ENCODE data around the gene OR2T35. TPM values are rescaled to one million over a fixed set of nuclear protein-coding genes. Genes with fewer than 3 reads are reported as not detected.
A peak's percentile ranks its signal among the peaks of the same experiment; 100 is the strongest.

Gene OR2T35
- total RNA-seq, 1 donor from 2014 or later = not detected

DNA sequence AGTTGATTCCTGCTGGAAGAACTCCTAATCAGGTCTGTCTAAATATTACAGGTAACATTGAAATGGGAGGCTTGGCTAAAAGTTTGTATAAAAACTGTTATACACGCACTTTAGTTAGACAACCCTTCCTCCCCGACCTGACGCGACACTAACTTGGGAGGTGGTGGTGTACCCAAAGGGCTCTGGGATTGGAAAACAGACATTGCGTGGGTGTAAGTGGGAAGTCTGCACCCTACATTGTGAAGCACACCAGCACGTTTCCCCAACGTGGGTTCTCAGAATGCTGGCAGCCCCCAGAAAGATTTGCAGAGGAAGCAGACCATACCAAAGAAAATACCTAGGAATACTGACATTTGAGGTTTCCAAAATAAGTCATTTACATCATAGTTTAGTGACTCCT is 27.0 kb downstream of the OR2T35 start:
- H3K9me3 Mint-ChIP-seq = no peaks in the 10 kb centered on the region
- H3K36me3 Mint-ChIP-seq (ENCODE audit: low read depth) = no peaks in the 10 kb centered on the region
- no peak overlapping the region for H3K27ac Mint-ChIP-seq
- H3K4me3 Mint-ChIP-seq = no peak overlapping the region
- intact Hi-C loops (cut with micrococcal nuclease) = loop anchor here (2.0 to 10.0 kb wide), 2 partner anchors 69 to 213 kb away; partner anchors contain the start of gene OR2T1
- no peaks in the 10 kb centered on the region for H3K27me3 Mint-ChIP-seq (ENCODE audit: insufficient read depth)
- DNase-seq (ENCODE audit: low spot score) = no peak
- H3K4me1 Mint-ChIP-seq (ENCODE audit: low read depth) = peaks cover 21% of the 10 kb centered on the region

DNA sequence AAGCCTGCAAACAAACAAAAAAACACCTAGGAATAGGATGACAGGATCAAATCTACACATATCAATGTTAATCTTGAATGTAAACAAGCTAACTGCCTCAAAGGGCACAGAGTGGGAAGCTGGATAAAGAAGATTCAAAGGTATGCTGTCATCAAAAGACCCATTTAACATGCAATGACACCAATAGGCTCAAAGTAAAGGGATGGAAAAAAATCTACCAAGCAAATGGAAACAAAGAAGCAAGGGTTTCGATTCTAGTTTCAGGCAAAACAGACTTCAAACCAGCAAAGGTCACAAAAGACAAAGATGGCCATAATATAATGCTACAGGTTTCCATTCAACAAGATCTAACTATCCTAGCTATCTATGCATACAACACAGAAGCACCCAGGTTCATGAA is 31.3 kb downstream of the OR2T35 start:
- H3K27ac Mint-ChIP-seq = peak overlapping the region; percentile 80

DNA sequence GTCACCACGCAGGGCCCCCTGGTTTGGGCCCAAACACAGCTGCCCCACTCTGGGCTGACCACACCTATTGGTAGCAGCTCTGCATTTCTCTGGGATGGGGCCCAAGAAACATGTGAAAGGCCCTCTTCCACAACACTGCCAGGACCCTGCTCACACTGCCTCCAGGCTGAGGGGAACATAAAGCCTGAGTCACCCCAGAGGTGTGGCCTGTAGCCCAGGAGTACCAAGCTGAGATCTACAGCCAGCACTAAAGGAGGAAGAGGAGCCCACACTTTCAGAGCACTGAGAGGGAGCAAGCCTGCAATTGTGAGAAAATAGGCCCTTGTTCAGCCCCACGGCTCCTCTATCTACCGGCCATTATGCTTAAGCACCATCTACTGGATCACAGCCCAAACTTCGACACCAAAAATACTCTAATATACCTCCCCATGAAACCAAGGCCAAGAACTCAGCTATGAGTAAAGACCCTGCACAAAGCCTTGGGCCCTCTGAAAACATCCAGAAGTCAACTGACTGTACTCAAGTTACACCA is 33.1 kb downstream of the OR2T35 start:
- no peaks in the 10 kb centered on the region for H3K27me3 Mint-ChIP-seq (ENCODE audit: insufficient read depth)
- no peak for DNase-seq (ENCODE audit: low spot score)
- peak overlapping the region; percentile 44 for H3K27ac Mint-ChIP-seq
- no peaks in the 10 kb centered on the region for H3K36me3 Mint-ChIP-seq (ENCODE audit: low read depth)
- H3K4me1 Mint-ChIP-seq (ENCODE audit: low read depth) = peaks cover 19% of the 10 kb centered on the region
- no peak overlapping the region for H3K4me3 Mint-ChIP-seq
- H3K9me3 Mint-ChIP-seq = no peaks in the 10 kb centered on the region
- intact Hi-C loops (cut with micrococcal nuclease) = loop anchor here (10.0 kb wide), 1 partner anchor 207 kb away; the partner anchor contains the start of gene OR2T1

More for the DNA sequence above, 31.3 kb downstream of the OR2T35 start:
- DNase-seq (ENCODE audit: low spot score) = no peak
- no peaks in the 10 kb centered on the region for H3K9me3 Mint-ChIP-seq
- H3K36me3 Mint-ChIP-seq (ENCODE audit: low read depth) = no peaks in the 10 kb centered on the region
- intact Hi-C loops (cut with micrococcal nuclease) = loop anchor here (10.0 kb wide), 1 partner anchor 209 kb away; the partner anchor contains the start of gene OR2T1
- no peak overlapping the region for H3K4me3 Mint-ChIP-seq
- no peaks in the 10 kb centered on the region for H3K27me3 Mint-ChIP-seq (ENCODE audit: insufficient read depth)
- H3K4me1 Mint-ChIP-seq (ENCODE audit: low read depth) = peaks cover 23% of the 10 kb centered on the region

DNA sequence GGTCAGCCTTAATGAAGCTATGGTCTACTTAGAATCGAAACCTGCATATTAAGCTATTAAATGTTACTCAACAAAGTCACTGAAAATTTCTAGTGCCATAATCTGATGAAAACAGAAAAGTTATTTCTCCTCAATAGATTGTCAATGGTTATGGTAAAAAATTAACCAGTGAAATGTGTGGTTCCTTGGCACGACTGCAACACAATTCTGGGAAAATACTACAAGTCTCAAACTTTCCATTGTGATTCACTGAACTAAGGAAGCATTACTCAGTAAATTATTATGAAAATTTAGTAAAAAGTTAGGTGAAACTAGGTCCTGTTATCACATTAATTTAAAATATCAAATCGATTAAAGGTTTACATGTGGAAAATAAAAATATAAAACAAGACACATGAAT is 34.8 kb downstream of the OR2T35 start:
- intact Hi-C loops (cut with micrococcal nuclease) = loop anchor here (10.0 kb wide), 1 partner anchor 206 kb away; the partner anchor contains the start of gene OR2T1
- Mint-ChIP-seq H3K4me1 (ENCODE audit: low read depth) (peaks cover 19% of the 10 kb centered on the region), H3K27ac (no peak overlapping the region), H3K36me3 (ENCODE audit: low read depth) (no peaks in the 10 kb centered on the region), H3K9me3 (no peaks in the 10 kb centered on the region), H3K27me3 (ENCODE audit: insufficient read depth) (no peaks in the 10 kb centered on the region), H3K4me3 (no peak overlapping the region)
- DNase-seq (ENCODE audit: low spot score) = no peak

DNA sequence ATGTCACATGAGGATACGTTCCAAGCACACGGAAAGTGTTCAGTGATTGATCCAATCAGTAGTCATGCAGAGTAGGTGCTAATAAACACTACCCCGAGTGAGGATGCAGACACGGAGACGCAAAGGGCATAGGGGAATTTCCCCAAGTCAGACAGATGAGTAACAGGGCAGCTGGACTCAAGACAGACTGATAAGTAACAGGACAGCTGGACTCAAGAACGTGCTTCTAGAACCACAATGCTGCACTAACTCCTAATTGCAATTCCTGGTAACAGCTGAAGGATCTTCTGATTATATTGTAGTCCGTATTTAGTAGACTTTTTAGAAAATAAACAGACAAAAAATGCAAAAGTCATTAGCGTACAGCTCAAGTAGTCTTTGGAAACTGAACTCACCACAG is 45.7 kb downstream of the OR2T35 start:
- H3K27me3 Mint-ChIP-seq (ENCODE audit: insufficient read depth) = no peaks in the 10 kb centered on the region
- intact Hi-C loops (cut with micrococcal nuclease) = no loop called here
- H3K36me3 Mint-ChIP-seq (ENCODE audit: low read depth) = no peaks in the 10 kb centered on the region
- no peak overlapping the region for H3K4me3 Mint-ChIP-seq
- no peak for DNase-seq (ENCODE audit: low spot score)
- no peaks in the 10 kb centered on the region for H3K9me3 Mint-ChIP-seq
- H3K4me1 Mint-ChIP-seq (ENCODE audit: low read depth) = peaks cover 5% of the 10 kb centered on the region
- no peak overlapping the region for H3K27ac Mint-ChIP-seq

DNA sequence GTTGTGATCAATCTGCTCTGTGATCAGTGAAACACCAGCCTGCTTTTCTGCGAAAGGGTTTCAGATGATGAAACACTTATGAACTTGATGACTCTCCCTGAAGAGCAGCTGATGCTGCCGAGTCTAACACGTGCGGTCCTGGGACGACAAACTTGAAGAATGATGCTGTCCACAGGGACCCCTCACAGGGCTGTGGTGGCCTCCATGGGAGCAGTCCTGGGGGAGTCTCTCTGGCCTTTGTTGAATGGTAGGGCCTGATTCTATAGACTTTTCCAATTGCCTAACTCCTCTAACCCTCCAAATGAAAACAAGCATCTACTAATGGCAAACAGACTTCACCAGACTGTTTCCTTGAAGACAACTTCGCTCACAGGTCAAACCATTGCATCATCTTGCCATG is 47.5 kb downstream of the OR2T35 start, which contains the start of gene OR2T10:
Gene OR2T10 (minus strand): TSS at position 112 of the 400 bp plus-strand sequence. CDS start 3,932 bp downstream, outside the sequence.
- Mint-ChIP-seq H3K4me3 (no peak within 1 kb of the TSS), H3K27ac (no peak within 1 kb of the TSS), H3K4me1 (ENCODE audit: low read depth) (peaks cover 5% of the 10 kb centered on the region), H3K27me3 (ENCODE audit: insufficient read depth) (no peaks in the 10 kb centered on the region), H3K36me3 (ENCODE audit: low read depth) (no peaks in the 10 kb centered on the region), H3K9me3 (no peaks in the 10 kb centered on the region)
- DNase-seq (ENCODE audit: low spot score) = no peak
- intact Hi-C loops (cut with micrococcal nuclease) = no loop called here

DNA sequence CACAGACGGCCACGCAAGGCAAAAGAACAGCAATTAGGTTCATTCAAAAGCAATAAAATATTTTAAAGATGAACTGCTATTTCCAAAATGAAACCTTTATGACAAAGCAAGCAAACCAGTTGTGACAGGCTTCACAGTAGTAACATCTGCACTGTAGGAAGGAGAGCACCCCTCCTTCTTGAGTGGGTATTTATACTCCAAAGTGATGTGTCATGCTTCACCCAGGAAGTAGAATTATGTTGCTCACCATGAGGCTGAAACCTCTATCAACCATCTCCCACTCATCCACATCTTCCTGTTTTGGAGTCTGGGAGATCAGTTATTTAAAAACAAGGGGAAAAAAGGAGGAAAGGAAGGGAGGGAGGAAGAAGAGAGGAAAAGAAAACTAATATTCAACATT is 48.5 kb downstream of the OR2T35 start:
- no peak overlapping the region for H3K4me3 Mint-ChIP-seq
- peaks cover 5% of the 10 kb centered on the region for H3K4me1 Mint-ChIP-seq (ENCODE audit: low read depth)
- no peaks in the 10 kb centered on the region for H3K36me3 Mint-ChIP-seq (ENCODE audit: low read depth)
- no peaks in the 10 kb centered on the region for H3K9me3 Mint-ChIP-seq
- DNase-seq (ENCODE audit: low spot score) = no peak
- intact Hi-C loops (cut with micrococcal nuclease) = no loop called here
- H3K27ac Mint-ChIP-seq = no peak overlapping the region
- H3K27me3 Mint-ChIP-seq (ENCODE audit: insufficient read depth) = no peaks in the 10 kb centered on the region

DNA sequence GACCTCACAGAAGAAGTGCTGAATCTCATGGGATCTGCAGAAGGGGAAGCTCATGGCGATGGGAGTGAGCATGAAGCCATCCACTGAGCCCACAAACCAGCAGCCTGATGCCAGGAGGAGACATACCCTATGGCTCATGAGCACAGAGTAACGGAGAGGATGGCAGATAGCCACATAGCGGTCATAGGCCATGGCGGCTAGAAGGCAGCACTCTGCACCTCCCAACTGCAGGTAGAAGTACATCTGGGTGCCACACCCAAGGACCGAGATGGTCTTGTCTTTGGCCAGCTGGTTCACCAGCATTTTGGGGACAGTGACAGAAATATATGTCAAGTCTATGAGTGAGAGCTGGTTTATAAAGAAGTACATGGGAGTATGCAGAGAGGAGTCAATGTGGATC is 51.9 kb downstream of the OR2T35 start:
- peaks cover 5% of the 10 kb centered on the region for H3K4me1 Mint-ChIP-seq (ENCODE audit: low read depth)
- DNase-seq (ENCODE audit: low spot score) = no peak
- H3K27ac Mint-ChIP-seq = no peak overlapping the region
- H3K4me3 Mint-ChIP-seq = no peak overlapping the region
- no peaks in the 10 kb centered on the region for H3K36me3 Mint-ChIP-seq (ENCODE audit: low read depth)
- H3K9me3 Mint-ChIP-seq = no peaks in the 10 kb centered on the region
- intact Hi-C loops (cut with micrococcal nuclease) = no loop called here
- no peaks in the 10 kb centered on the region for H3K27me3 Mint-ChIP-seq (ENCODE audit: insufficient read depth)

DNA sequence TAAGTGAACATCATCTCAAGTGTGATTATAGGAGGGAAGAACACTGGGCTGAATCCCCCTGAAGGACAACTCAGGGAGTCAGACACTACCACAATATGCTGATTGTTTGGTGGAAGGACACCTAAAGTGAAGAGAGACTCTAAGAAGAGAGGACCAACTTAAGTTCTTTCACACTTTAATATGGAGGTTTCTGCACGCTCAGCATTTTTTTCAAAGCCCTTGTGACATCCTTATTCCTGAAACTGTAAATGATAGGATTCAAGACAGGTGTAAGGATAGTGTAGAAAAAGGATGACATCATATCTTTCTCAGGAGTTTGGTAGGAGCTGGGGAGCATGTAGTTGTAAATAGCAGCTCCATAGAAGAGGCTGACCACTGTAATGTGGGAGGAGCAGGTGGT is 52.4 kb downstream of the OR2T35 start:
- Mint-ChIP-seq H3K27me3 (ENCODE audit: insufficient read depth) (peaks cover 1% of the 10 kb centered on the region), H3K27ac (no peak overlapping the region), H3K4me3 (no peak overlapping the region), H3K36me3 (ENCODE audit: low read depth) (no peaks in the 10 kb centered on the region), H3K9me3 (no peaks in the 10 kb centered on the region), H3K4me1 (ENCODE audit: low read depth) (peaks cover 5% of the 10 kb centered on the region)
- no peak for DNase-seq (ENCODE audit: low spot score)
- intact Hi-C loops (cut with micrococcal nuclease) = no loop called here

DNA sequence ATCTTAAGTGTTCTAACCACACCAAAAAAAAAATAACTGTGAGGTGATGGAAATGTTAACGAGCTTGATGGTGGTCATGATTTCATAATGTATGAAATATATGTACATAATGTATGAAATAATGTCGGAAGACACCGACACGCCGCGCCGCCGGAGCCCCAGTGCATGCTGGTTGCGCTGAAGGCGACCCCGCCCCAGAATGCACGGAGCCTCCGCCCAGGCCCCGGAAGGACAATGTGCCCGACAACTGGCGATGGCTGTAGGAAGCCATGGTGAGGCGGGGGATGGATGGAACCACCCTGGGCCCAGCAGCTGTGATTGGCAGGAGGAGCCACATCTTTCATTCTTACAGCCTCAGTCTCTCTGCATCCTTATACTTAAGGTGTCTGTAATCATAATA is 55.0 kb downstream of the OR2T35 start:
- H3K4me3 Mint-ChIP-seq = no peak overlapping the region
- H3K27ac Mint-ChIP-seq = no peak overlapping the region
- intact Hi-C loops (cut with micrococcal nuclease) = no loop called here
- H3K4me1 Mint-ChIP-seq (ENCODE audit: low read depth) = no peaks in the 10 kb centered on the region
- no peaks in the 10 kb centered on the region for H3K9me3 Mint-ChIP-seq
- DNase-seq (ENCODE audit: low spot score) = no peak
- no peaks in the 10 kb centered on the region for H3K36me3 Mint-ChIP-seq (ENCODE audit: low read depth)
- peaks cover 3% of the 10 kb centered on the region for H3K27me3 Mint-ChIP-seq (ENCODE audit: insufficient read depth)

DNA sequence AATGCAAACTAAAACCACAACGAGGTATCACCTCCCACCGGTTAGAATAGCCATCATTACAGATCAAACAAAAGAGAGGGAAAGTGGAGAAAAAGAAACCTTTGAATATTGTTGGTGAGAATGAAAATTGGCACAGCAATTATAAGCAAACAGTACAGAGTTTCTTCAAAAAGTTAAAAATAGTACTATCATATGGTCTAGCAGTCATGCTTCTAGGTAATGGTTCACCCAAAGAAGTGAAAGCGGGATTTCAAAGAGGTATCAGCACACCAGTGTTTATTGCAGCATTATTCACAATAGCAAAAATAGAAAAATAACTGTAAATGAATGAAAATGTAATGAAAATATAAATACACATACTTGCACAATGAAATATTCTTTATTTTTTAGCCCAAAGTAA is 55.7 kb downstream of the OR2T35 start:
- Mint-ChIP-seq H3K4me1 (ENCODE audit: low read depth) (peaks cover 7% of the 10 kb centered on the region), H3K4me3 (no peak overlapping the region), H3K9me3 (no peaks in the 10 kb centered on the region), H3K36me3 (ENCODE audit: low read depth) (no peaks in the 10 kb centered on the region), H3K27me3 (ENCODE audit: insufficient read depth) (peaks cover 3% of the 10 kb centered on the region), H3K27ac (no peak overlapping the region)
- DNase-seq (ENCODE audit: low spot score) = no peak
- intact Hi-C loops (cut with micrococcal nuclease) = no loop called here
